Stimulated activated CD8-positive, alpha-beta memory T cell treated with anti-CD3 and anti-CD28 coated beads, Interleukin-15, amount 100 ng/mL, for 4 hours (primary cell): ENCODE results near the gene CTNNA3.

Experiments
- DNase-seq, 2 donors: peaks; one replicate each; pipeline ENCODE4 v3.0.0-alpha.2; 2020; ENCODE audit warnings: low read depth in 2 of 2

The CTNNA3 gene

GRCh38 chr10:66811211-66811610 lies 884.8 kb downstream of the CTNNA3 start:
- DNase-seq, result no peak

- no peak for DNase-seq
Measured at GRCh38 chr10:66809402-66809801, 886.6 kb downstream of the CTNNA3 start.

- DNase-seq, result no peak
Measured at GRCh38 chr10:66805612-66806011, 890.4 kb downstream of the CTNNA3 start.

GRCh38 chr10:66804962-66805361 lies 891.0 kb downstream of the CTNNA3 start:
- no peak for DNase-seq

GRCh38 chr10:66803174-66803573 lies 892.8 kb downstream of the CTNNA3 start:
- no peak for DNase-seq

GRCh38 chr10:66799474-66799873 lies 896.5 kb downstream of the CTNNA3 start:
- DNase-seq, result no peak

GRCh38 chr10:66795866-66796265 lies 900.1 kb downstream of the CTNNA3 start:
- DNase-seq, result no peak

- no peak for DNase-seq
Measured at GRCh38 chr10:66792441-66792840, 903.6 kb downstream of the CTNNA3 start.

GRCh38 chr10:66788178-66788987 lies 907.6 kb downstream of the CTNNA3 start:
- no peak for DNase-seq

GRCh38 chr10:66786709-66787108 lies 909.3 kb downstream of the CTNNA3 start:
- DNase-seq, result no peak

GRCh38 chr10:66784770-66785169 lies 911.2 kb downstream of the CTNNA3 start:
- DNase-seq, result no peak

- DNase-seq, result no peak
Measured at GRCh38 chr10:66783316-66783715, 912.7 kb downstream of the CTNNA3 start.

GRCh38 chr10:66782776-66783175 lies 913.2 kb downstream of the CTNNA3 start:
- no peak for DNase-seq

GRCh38 chr10:66782144-66782543 lies 913.9 kb downstream of the CTNNA3 start:
- DNase-seq, result no peak

GRCh38 chr10:66780796-66781195 lies 915.2 kb downstream of the CTNNA3 start:
- DNase-seq, result no peak

GRCh38 chr10:66778351-66778750 lies 917.6 kb downstream of the CTNNA3 start:
- no peak for DNase-seq

GRCh38 chr10:66777665-66778064 lies 918.3 kb downstream of the CTNNA3 start:
- DNase-seq, result no peak

GRCh38 chr10:66773472-66773817 lies 922.5 kb downstream of the CTNNA3 start:
- no peak for DNase-seq

GRCh38 chr10:66772548-66773471 lies 923.2 kb downstream of the CTNNA3 start:
- DNase-seq, result no peak

GRCh38 chr10:66767707-66768106 lies 928.3 kb downstream of the CTNNA3 start:
- DNase-seq, result no peak

GRCh38 chr10:66762218-66762729 lies 933.7 kb downstream of the CTNNA3 start:
- DNase-seq, result no peak

GRCh38 chr10:66760941-66761340 lies 935.1 kb downstream of the CTNNA3 start:
- no peak for DNase-seq

- DNase-seq, result no peak
Measured at GRCh38 chr10:66755474-66755873, 940.5 kb downstream of the CTNNA3 start.
